GM12878 (cell line): ENCODE data around the gene CALY. TPM values are rescaled to one million over a fixed set of nuclear protein-coding genes. Genes with fewer than 3 reads are reported as not detected.

ENCODE experiments used
- ATAC-seq: fragments of 200-7000 bp; cut with Tn5 transposase; 3 replicates; pipeline ENCODE4 v1.9.1; 2020; ENCODE audit warnings: mild to moderate bottlenecking, moderate library complexity
- BruUV-seq: library from RNA; stranded (reverse); fragments of 400-500 nt; replicated peaks from 2 replicates; lab custom pipeline; 2021; lab: Mats Ljungman, UMichigan
- CTCF ChIA-PET: fragments of 300-600 bp; sonication (Branson Sonifier 250); formaldehyde crosslinking; extraction: SDS; loops from one replicate; lab custom pipeline; 2021; ENCODE audit warnings: inconsistent platforms; lab: Yijun Ruan, JAX
- POLR2A ChIA-PET: fragments of 350-600 bp; formaldehyde crosslinking; extraction: SDS; loops from one replicate; lab custom pipeline; 2021; ENCODE audit warnings: inconsistent platforms; lab: Charles Lee
- RAD21 ChIA-PET: fragments of 300-600 bp; sonication (Branson Sonifier 250); formaldehyde crosslinking; loops from one replicate; lab custom pipeline; 2023; ENCODE audit warnings: antibody characterized with exemption; ENCODE audit not compliant: unreplicated experiment; lab: Charles Lee
- SMC1A ChIA-PET: fragments of 300-600 bp; sonication (Branson Sonifier 250); formaldehyde crosslinking; loops from one replicate; lab custom pipeline; 2023; ENCODE audit not compliant: unreplicated experiment, uncharacterized antibody; lab: Charles Lee
- DNase-seq: peaks from one replicate; pipeline ENCODE4 v3.0.0-alpha.2; 2011; ENCODE audit warnings: low read depth, low spot score
- FAIRE-seq: peaks from 3 replicates; lab custom pipeline; 2011; peaks lifted over from hg19 to GRCh38; lab: Jason Lieb, UNC
- H2AFZ ChIP-seq: 2 replicates; pipeline ENCODE4 v1.6.0; 2011; ENCODE audit warnings: low read depth, low read length, control low read depth; ENCODE audit not compliant: control insufficient read depth
- H3K27ac ChIP-seq: 2 replicates; pipeline ENCODE4 v1.5.1; 2011; ENCODE audit warnings: control low read depth; ENCODE audit not compliant: control insufficient read depth, insufficient read depth
- H3K27me3 ChIP-seq, 2 experiments: replicated peaks in 1 of 2; 2 replicates each; pipeline versions ENCODE4 v1.6.0 to v1.6.1; 2011; ENCODE audit warnings: low read length in 1 of 2; ENCODE audit not compliant: control insufficient read depth in 2 of 2, insufficient read depth in 2 of 2
- H3K36me3 ChIP-seq, 2 experiments: 2 replicates each; pipeline ENCODE4 v1.5.1; 2011; ENCODE audit warnings: low read length in 1 of 2; ENCODE audit not compliant: control insufficient read depth in 2 of 2, insufficient read depth in 2 of 2
- H3K4me1 ChIP-seq: 2 replicates; pipeline ENCODE4 v1.6.1; 2011; ENCODE audit warnings: mild to moderate bottlenecking, low read length, moderate library complexity, mixed read lengths; ENCODE audit not compliant: control insufficient read depth, insufficient read depth
- H3K4me2 ChIP-seq: 2 replicates; pipeline ENCODE4 v1.6.0; 2011; ENCODE audit warnings: control low read depth; ENCODE audit not compliant: control insufficient read depth, insufficient read depth
- H3K4me3 ChIP-seq: fragments of 200-600 bp; sonication (generic); 2 replicates; pipeline ENCODE4 v1.5.1; 2016
- H3K79me2 ChIP-seq: 2 replicates; pipeline ENCODE4 v1.6.0; 2011; ENCODE audit warnings: low read length; ENCODE audit not compliant: control insufficient read depth, insufficient read depth
- H3K9ac ChIP-seq: 2 replicates; pipeline ENCODE4 v1.8.0; 2011; ENCODE audit warnings: low read length, control low read depth, mixed read lengths; ENCODE audit not compliant: control insufficient read depth, insufficient read depth
- H3K9me3 ChIP-seq: replicated peaks from 3 replicates; pipeline ENCODE4 v1.5.1; 2011; ENCODE audit warnings: mild to moderate bottlenecking, low read length; ENCODE audit not compliant: control insufficient read depth, insufficient read depth
- H4K20me1 ChIP-seq: 2 replicates; pipeline ENCODE4 v1.6.0; 2011; ENCODE audit not compliant: control insufficient read depth, insufficient read depth
- FOS ChIP-seq: IDR thresholded peaks from 3 replicates; pipeline ENCODE4 v1.6.1; 2011; ENCODE audit warnings: borderline replicate concordance; ENCODE audit not compliant: insufficient read length; ENCODE audit errors: extremely low read depth
- HDGF ChIP-seq: fragments of 450-650 bp; IDR thresholded peaks from 2 replicates; pipeline ENCODE4 v1.6.1; 2016; ENCODE audit warnings: antibody characterized with exemption
- RAD51 ChIP-seq: fragments of 450-650 bp; IDR thresholded peaks from 2 replicates; pipeline ENCODE4 v1.6.1; 2016; ENCODE audit warnings: moderate library complexity, mild to moderate bottlenecking, inconsistent platforms
- SP1 ChIP-seq: IDR thresholded peaks from one replicate; pipeline ENCODE4 v1.6.1; 2011; ENCODE audit warnings: low read depth, low read length
- SUZ12 ChIP-seq: fragments of 200-600 bp; sonication (generic); IDR thresholded peaks from one replicate; pipeline ENCODE4 v1.6.1; 2018; ENCODE audit warnings: antibody characterized with exemption, mild to moderate bottlenecking; ENCODE audit not compliant: unreplicated experiment
- YBX1 ChIP-seq: fragments of 450-650 bp; IDR thresholded peaks from 2 replicates; pipeline ENCODE4 v1.6.1; 2016; ENCODE audit warnings: antibody characterized with exemption
- ZNF217 ChIP-seq: fragments of 450-650 bp; IDR thresholded peaks from 2 replicates; pipeline ENCODE4 v1.6.1; 2017; ENCODE audit warnings: antibody characterized with exemption, mild to moderate bottlenecking
- ZZZ3 ChIP-seq: IDR thresholded peaks from 2 replicates; pipeline ENCODE4 v1.6.1; 2011; ENCODE audit warnings: low read depth; ENCODE audit not compliant: control insufficient read depth, insufficient read length
- WGBS: methylation state at CpG from one replicate; pipeline ENCODE4 v1.1.6; 2016; ENCODE audit warnings: low lambda C conversion rate; ENCODE audit not compliant: insufficient replicate concordance, insufficient coverage; ENCODE audit errors: missing lambda C conversion rate; 5-methylcytosine and 5-hydroxymethylcytosine counted together
- in situ Hi-C: fragments of 300-500 bp; cut with MboI; formaldehyde crosslinking; loops from 9 replicates; pipeline ENCODE4 v1.14.3; 2018; ENCODE audit warnings: mixed read lengths
- intact Hi-C: fragments of 100-400 bp; cut with micrococcal nuclease; formaldehyde crosslinking; loops from one replicate; pipeline ENCODE4 v1.14.2; 2022; ENCODE audit not compliant: unreplicated experiment
- polyA plus RNA-seq, 11 experiments: library from polyadenylated mRNA; depleted of rRNA in 4 of 11; unstranded in 6 of 11; stranded (reverse) in 5 of 11; fragments of >200 nt; fragmentation: Nextera tagmentation in 4 of 11; fragmentation: Illumina TruSeq in 1 of 11; extraction: Ambion mirVana in 4 of 11; extraction: Trizol in 1 of 11; gene quantifications; 1 replicate in 1 of 11; 2 replicates in 10 of 11; pipeline versions ENCODE4 v1.2.1 to v1.2.3, GENCODE V29; 2011 to 2016; ENCODE audit warnings: inconsistent platforms in 2 of 11, missing spikeins in 2 of 11, low read depth in 1 of 11
- total RNA-seq, 4 experiments: library from RNA; depleted of rRNA in 3 of 4; stranded (reverse); fragments of >200 nt in 3 of 4; fragmentation: Illumina TruSeq in 1 of 4; extraction: Trizol in 1 of 4; gene quantifications; 2 replicates each; pipeline versions ENCODE4 v1.2.1 to v1.2.3, GENCODE V29; 2013 to 2021

The CALY gene
- total and polyA plus RNA-seq, 10 of the 15 experiments (the other 5 are each of a cell fraction or from before 2014, with no cell fraction given) = 0.07 TPM; not detected in 9

- no peak for TF ChIP-seq ZZZ3
- no peak for TF ChIP-seq SP1
- TF ChIP-seq ZNF217 = no peak
- no peak for TF ChIP-seq RAD51
- TF ChIP-seq HDGF = no peak
- TF ChIP-seq YBX1 = no peak
Observed at GRCh38 chr10:133326223-133326551, 10.5 kb downstream of the CALY start (continued).

GRCh38 chr10:133325440-133326222 is 11.1 kb downstream of the CALY start:
- Histone ChIP-seq H4K20me1 (no peaks in the 10 kb centered on the region), H3K27me3 (peaks cover 4 to 5% of the 10 kb centered on the region in 2 experiments), H2AFZ (no peak overlapping the region), H3K4me3 (no peak overlapping the region), H3K9me3 (no peaks in the 10 kb centered on the region; the same call in 2 of the 3 replicates), H3K27ac (no peak overlapping the region), H3K79me2 (no peaks in the 10 kb centered on the region), H3K4me2 (peak overlapping the region; percentile 25; the same call in 1 of the 2 replicates), H3K9ac (no peak overlapping the region), H3K4me1 (no peaks in the 10 kb centered on the region), H3K36me3 (no peaks in the 10 kb centered on the region)
- ATAC-seq (no peak), FAIRE-seq (no peak), DNase-seq (no peak)
- BruUV-seq = no TSS peak
- POLR2A ChIA-PET = no interaction called here
- intact Hi-C loops = loop anchor here (5.0 kb wide), 1 partner anchor 67 kb away; the partner anchor contains the start of gene MTG1
- CTCF ChIA-PET = no interaction called here
- SMC1A ChIA-PET = no interaction called here
- TF ChIP-seq FOS (no peak), SUZ12 (peak; percentile 80)
- WGBS = 10% methylated on average over 48 of the region's 91 CpGs
- in situ Hi-C loops = loop anchor here (5.0 kb wide), 1 partner anchor 172 kb away; no protein-coding TSS in a partner anchor
- RAD21 ChIA-PET = no interaction called here
